Tibial artery (tissue), 4 donors: ENCODE results near the gene PLAU.
"Not testable (repeated sequence)": the region's sequence is repeated elsewhere in the genome, so short reads cannot be mapped to it uniquely, and the experiment has no call there.

Experiments
- DNase-seq, 2 donors: peaks; one replicate each; pipeline ENCODE4 v3.0.0-alpha.2; 2019
- H3K27ac ChIP-seq, 2 donors: fragments of 200-600 bp; sonication (generic) in 1 of 2; 1 replicate in 1 of 2; 2 replicates in 1 of 2; pipeline ENCODE4 v1.5.1; 2018 to 2019; ENCODE audit warnings: mild to moderate bottlenecking in 1 of 2
- H3K27me3 ChIP-seq, 2 donors: fragments of 200-600 bp; sonication (generic) in 1 of 2; one replicate each; pipeline versions ENCODE4 v1.5.1 to v1.6.0; 2016 to 2019
- H3K36me3 ChIP-seq, 3 donors: fragments of 200-600 bp; sonication (generic) in 2 of 3; one replicate each; pipeline ENCODE4 v1.5.1; 2016 to 2019; ENCODE audit warnings: mild to moderate bottlenecking in 2 of 3
- H3K4me1 ChIP-seq, 4 donors: fragments of 200-600 bp; sonication (generic) in 2 of 4; 1 replicate in 3 of 4; 2 replicates in 1 of 4; pipeline ENCODE4 v1.5.1; 2016 to 2019
- H3K4me3 ChIP-seq, 2 donors: fragments of 200-600 bp; sonication (generic) in 1 of 2; 1 replicate in 1 of 2; 2 replicates in 1 of 2; pipeline ENCODE4 v1.5.1; 2018 to 2019; ENCODE audit warnings: mild to moderate bottlenecking in 2 of 2
- H3K9me3 ChIP-seq, 3 donors: fragments of 200-600 bp; sonication (generic) in 1 of 3; one replicate each; pipeline ENCODE4 v1.5.1; 2016 to 2019
- intact Hi-C: fragments of 100-400 bp; cut with DNase I; formaldehyde crosslinking; loops from one replicate; pipeline ENCODE4 v1.15.0; 2023; ENCODE audit warnings: low total_unique reads
- TF ChIP-seq, protein P1 (sequence below), 2 experiments: fragments of 200-600 bp in 1 of 2; fragments of 450-650 bp in 1 of 2; IDR thresholded peaks; one replicate each; pipeline ENCODE4 v1.5.1; 2017 to 2019; ENCODE audit warnings: antibody characterized with exemption in 2 of 2, mild to moderate bottlenecking in 1 of 2, moderate library complexity in 1 of 2

The PLAU gene

DNA sequence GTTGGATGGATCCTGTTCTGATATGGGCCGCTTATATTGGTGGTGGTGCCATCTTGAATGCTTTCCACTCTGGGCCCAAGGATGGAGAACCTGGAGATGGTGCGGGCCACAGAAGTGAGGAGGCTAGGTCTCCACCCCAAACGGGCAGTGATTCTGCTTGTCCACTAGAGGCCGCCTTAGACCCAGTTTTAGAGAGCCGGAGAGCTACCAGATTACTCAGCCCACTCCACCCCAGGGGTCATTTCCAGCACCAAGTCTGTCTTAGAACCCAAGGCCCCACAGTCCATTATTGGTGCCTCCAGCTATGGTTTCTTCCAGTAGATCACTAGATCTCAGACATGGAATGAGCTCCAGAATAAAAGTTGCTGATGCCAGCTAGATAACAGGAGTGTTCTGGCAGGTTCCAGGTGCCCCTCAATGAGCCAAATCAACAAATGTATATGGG lies 24.8 kb upstream of the PLAU start:
- peak overlapping the region; percentile 70 to 79 for H3K27ac ChIP-seq
- no peaks in the 10 kb centered on the region for H3K36me3 ChIP-seq
- no peaks in the 10 kb centered on the region for H3K27me3 ChIP-seq
- H3K4me1 ChIP-seq = peaks cover 9 to 47% (median 34%) of the 10 kb centered on the region in 4 donors
- H3K4me3 ChIP-seq = no peak overlapping the region
- TF ChIP-seq, protein P1, sequence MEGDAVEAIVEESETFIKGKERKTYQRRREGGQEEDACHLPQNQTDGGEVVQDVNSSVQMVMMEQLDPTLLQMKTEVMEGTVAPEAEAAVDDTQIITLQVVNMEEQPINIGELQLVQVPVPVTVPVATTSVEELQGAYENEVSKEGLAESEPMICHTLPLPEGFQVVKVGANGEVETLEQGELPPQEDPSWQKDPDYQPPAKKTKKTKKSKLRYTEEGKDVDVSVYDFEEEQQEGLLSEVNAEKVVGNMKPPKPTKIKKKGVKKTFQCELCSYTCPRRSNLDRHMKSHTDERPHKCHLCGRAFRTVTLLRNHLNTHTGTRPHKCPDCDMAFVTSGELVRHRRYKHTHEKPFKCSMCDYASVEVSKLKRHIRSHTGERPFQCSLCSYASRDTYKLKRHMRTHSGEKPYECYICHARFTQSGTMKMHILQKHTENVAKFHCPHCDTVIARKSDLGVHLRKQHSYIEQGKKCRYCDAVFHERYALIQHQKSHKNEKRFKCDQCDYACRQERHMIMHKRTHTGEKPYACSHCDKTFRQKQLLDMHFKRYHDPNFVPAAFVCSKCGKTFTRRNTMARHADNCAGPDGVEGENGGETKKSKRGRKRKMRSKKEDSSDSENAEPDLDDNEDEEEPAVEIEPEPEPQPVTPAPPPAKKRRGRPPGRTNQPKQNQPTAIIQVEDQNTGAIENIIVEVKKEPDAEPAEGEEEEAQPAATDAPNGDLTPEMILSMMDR (IDR thresholded peaks at IDR 0.05) = peak; percentile 79 to 94
- intact Hi-C loops = loop anchor here (2.0 to 10.0 kb wide), 2 partner anchors 55 to 199 kb away; no protein-coding TSS in a partner anchor
- no peaks in the 10 kb centered on the region for H3K9me3 ChIP-seq
- DNase-seq = peak; percentile 72 to 85

GRCh38 chr10:73886661-73887293 lies 24.2 kb upstream of the PLAU start:
- Histone ChIP-seq H3K4me1 (peaks cover 9 to 47% (median 34%) of the 10 kb centered on the region in 4 donors), H3K4me3 (peak overlapping the region in 1 of 2 donors; percentile 3)

GRCh38 chr10:73887294-73888039 lies 23.5 kb upstream of the PLAU start:
- H3K27me3 ChIP-seq = no peaks in the 10 kb centered on the region
- peak overlapping the region in 1 of 2 donors; percentile 3 for H3K4me3 ChIP-seq
- peak; percentile 83 to 94 for DNase-seq
- H3K4me1 ChIP-seq = peaks cover 9 to 47% (median 34%) of the 10 kb centered on the region in 4 donors
- no peaks in the 10 kb centered on the region for H3K9me3 ChIP-seq
- TF ChIP-seq, protein P1 (IDR thresholded peaks at IDR 0.05) = peak; percentile 8 to 22
- peak overlapping the region; percentile 70 to 79 for H3K27ac ChIP-seq
- intact Hi-C loops = loop anchor here (2.0 to 10.0 kb wide), 2 partner anchors 53 to 197 kb away; no protein-coding TSS in a partner anchor
- no peaks in the 10 kb centered on the region for H3K36me3 ChIP-seq

More at GRCh38 chr10:73886661-73887293, 24.2 kb upstream of the PLAU start:
- DNase-seq = no peak
- intact Hi-C loops = loop anchor here (2.0 to 10.0 kb wide), 2 partner anchors 54 to 198 kb away; no protein-coding TSS in a partner anchor
- H3K36me3 ChIP-seq = no peaks in the 10 kb centered on the region
- no peaks in the 10 kb centered on the region for H3K27me3 ChIP-seq
- peak overlapping the region; percentile 70 to 79 for H3K27ac ChIP-seq
- H3K9me3 ChIP-seq = no peaks in the 10 kb centered on the region
- TF ChIP-seq, protein P1 (IDR thresholded peaks at IDR 0.05) = no peak

DNA sequence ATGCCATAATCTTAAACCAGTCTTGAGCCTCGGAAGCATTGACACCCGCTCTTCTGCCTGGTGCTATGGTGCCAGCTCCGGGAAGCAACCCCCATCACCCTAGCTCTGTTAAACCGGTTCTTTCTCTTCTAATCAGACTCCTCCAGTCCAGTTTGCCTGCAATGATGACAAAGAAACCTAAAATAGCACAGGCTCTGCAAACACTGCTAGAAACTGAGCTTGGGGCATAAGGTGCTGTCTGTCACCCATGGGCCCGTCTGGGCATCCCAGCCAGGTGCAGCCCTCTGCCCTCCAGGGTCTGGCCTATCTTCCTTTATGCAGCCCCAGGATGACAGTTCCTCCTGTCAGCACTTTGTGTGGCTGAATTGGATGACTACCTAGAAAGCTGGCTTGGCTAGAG lies 22.4 kb upstream of the PLAU start:
- TF ChIP-seq, protein P1 (IDR thresholded peaks at IDR 0.05) = no peak
- intact Hi-C loops = loop anchor here (10.0 kb wide), 1 partner anchor 196 kb away; no protein-coding TSS in a partner anchor
- no peaks in the 10 kb centered on the region for H3K27me3 ChIP-seq
- H3K4me1 ChIP-seq = peaks cover 9 to 47% (median 34%) of the 10 kb centered on the region in 4 donors
- no peak overlapping the region for H3K4me3 ChIP-seq
- no peaks in the 10 kb centered on the region for H3K36me3 ChIP-seq
- no peaks in the 10 kb centered on the region for H3K9me3 ChIP-seq
- DNase-seq = no peak
- peak overlapping the region; percentile 70 to 79 for H3K27ac ChIP-seq

DNA sequence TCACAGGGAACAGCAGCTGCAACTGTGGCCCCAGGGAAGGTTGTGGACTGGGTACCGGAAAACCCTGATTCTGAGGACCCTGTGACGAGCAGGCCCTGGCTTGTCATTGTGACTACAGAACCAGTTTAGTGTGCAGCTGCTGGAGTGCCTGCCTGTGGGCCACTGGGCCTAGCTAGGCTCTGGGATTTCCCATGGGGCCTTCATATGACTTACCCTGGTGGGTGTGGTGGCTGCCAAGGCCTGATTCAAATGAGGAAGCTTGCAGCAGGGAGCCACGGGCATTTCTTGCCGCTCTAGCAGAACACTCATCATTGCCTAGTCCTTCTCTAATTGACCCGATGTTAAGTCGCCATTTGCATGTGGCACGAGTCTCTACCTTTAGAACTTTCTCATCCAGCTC lies 21.9 kb upstream of the PLAU start:
- H3K4me1 ChIP-seq = peaks cover 9 to 47% (median 34%) of the 10 kb centered on the region in 4 donors
- H3K36me3 ChIP-seq = no peaks in the 10 kb centered on the region
- H3K9me3 ChIP-seq = no peaks in the 10 kb centered on the region
- no peaks in the 10 kb centered on the region for H3K27me3 ChIP-seq
- no peak overlapping the region for H3K4me3 ChIP-seq
- intact Hi-C loops = loop anchor here (10.0 kb wide), 1 partner anchor 196 kb away; no protein-coding TSS in a partner anchor
- peak; percentile 81 to 93 for DNase-seq
- TF ChIP-seq, protein P1 (IDR thresholded peaks at IDR 0.05) = no peak
- H3K27ac ChIP-seq = peak overlapping the region; percentile 70 to 79

GRCh38 chr10:73889416-73889815 lies 21.5 kb upstream of the PLAU start:
- intact Hi-C loops = loop anchor here (10.0 kb wide), 1 partner anchor 195 kb away; no protein-coding TSS in a partner anchor

More at GRCh38 chr10:73889416-73889815, 21.5 kb upstream of the PLAU start:
- not testable (repeated sequence) for H3K4me3 ChIP-seq, H3K36me3 ChIP-seq, H3K27me3 ChIP-seq, DNase-seq, H3K9me3 ChIP-seq
- Histone ChIP-seq H3K4me1 (peaks cover 9 to 51% (median 35%) of the 10 kb centered on the region in 4 donors), H3K27ac (peak overlapping the region; percentile 70 to 79)
